SK-N-MC (cell line): ENCODE results near the gene OSR1.

Source experiments
- DNase-seq: peaks from one replicate; pipeline ENCODE4 v3.0.0-alpha.2; 2011; ENCODE audit warnings: low read depth, low spot score
- H3K27ac ChIP-seq: fragments of 200-600 bp; sonication (generic); 2 replicates; pipeline ENCODE4 v1.5.1; 2016; ENCODE audit warnings: mixed run types
- H3K36me3 ChIP-seq: fragments of 200-600 bp; sonication (generic); 2 replicates; pipeline ENCODE4 v1.6.1; 2017; ENCODE audit warnings: antibody characterized with exemption, low read length, mixed read lengths; ENCODE audit not compliant: insufficient read depth
- H3K4me3 ChIP-seq: fragments of 200-600 bp; sonication (generic); 2 replicates; pipeline ENCODE4 v1.5.1; 2016
- H3K9ac ChIP-seq: fragments of 200-600 bp; sonication (generic); 2 replicates; pipeline ENCODE4 v1.8.0; 2017; ENCODE audit warnings: mixed run types, mixed read lengths; ENCODE audit not compliant: insufficient read length
- H3K9me3 ChIP-seq: fragments of 200-600 bp; sonication (generic); 2 replicates; pipeline ENCODE4 v1.6.1; 2017; ENCODE audit warnings: low read depth, mild to moderate bottlenecking, antibody characterized with exemption, low read length, moderate library complexity, mixed read lengths
- EZH2 ChIP-seq: fragments of 200-600 bp; sonication (generic); IDR thresholded peaks from one replicate; pipeline ENCODE4 v1.6.1; 2017; ENCODE audit warnings: antibody characterized with exemption
- FOXP2 ChIP-seq: optimal IDR thresholded peaks from 2 replicates; pipeline ENCODE3; 2011; ENCODE audit warnings: mild to moderate bottlenecking, moderate library complexity; ENCODE audit not compliant: insufficient read depth; ENCODE audit errors: extremely low read length, control extremely low read depth
- POLR2AphosphoS5 ChIP-seq: IDR thresholded peaks from 2 replicates; pipeline ENCODE4 v1.6.1; 2012; ENCODE audit warnings: mild to moderate bottlenecking, low read depth, low read length, borderline replicate concordance

OSR1 gene

DNA sequence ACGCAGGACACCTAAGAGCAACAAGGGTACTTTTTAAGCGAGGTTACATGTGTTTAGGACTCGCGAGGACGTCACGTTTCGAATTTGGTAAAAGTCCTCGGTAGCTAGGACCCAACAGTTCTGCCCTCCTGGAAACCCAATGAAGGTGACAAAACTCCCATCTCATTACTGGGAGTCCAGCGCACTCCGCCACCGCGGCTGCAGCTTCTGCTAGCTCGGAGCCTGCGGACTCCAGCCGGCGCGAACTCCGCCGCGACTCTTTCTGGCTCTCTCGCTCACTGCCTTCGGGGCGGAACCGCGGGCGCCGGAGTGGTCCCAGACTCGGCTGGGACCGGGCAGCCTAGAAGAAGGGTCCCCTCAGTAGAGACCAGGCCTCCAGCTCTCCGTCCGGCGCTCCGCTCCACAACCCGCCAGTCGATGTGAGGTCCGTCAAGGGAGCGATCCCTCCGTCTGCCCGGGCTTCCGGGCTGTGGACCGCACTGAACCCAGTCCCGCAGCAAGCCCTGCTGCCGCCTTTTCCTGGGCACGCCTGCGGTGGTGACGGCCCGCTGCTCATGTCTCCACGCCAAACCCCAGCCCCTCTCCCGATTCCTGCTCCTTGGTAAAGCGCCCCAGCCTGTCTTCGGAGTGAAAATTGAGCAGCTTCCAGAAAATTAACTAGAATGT is 3.0 kb upstream of the OSR1 start:
- no peak overlapping the region for H3K4me3 ChIP-seq
- TF ChIP-seq EZH2 = no peak
- no peak for TF ChIP-seq FOXP2
- no peak for TF ChIP-seq POLR2AphosphoS5
- no peak overlapping the region for H3K9ac ChIP-seq
- H3K27ac ChIP-seq = no peak overlapping the region
- no peak for DNase-seq
- H3K36me3 ChIP-seq = no peaks in the 10 kb centered on the region
- H3K9me3 ChIP-seq = no peaks in the 10 kb centered on the region

DNA sequence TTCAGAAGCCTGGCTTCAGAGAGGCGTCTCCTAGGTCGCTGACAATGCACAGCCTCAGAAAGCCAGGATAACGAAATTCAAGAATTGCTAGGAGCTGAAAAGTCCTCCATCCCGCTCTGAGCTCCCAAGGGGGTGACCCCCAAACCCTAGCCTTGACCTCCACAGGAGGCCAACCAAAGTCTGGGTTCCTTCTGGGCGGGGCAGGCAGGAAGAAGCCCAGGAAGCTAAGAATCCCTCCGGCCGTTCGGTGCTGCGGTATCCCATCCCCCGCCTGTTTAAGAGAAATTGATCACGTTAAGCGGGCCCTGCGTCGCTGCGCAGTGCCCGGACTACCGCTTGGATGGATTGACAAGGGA is 2.5 kb upstream of the OSR1 start:
- Histone ChIP-seq H3K27ac (no peak overlapping the region), H3K4me3 (no peak overlapping the region)
- TF ChIP-seq EZH2 (no peak), POLR2AphosphoS5 (no peak), FOXP2 (no peak)

DNA sequence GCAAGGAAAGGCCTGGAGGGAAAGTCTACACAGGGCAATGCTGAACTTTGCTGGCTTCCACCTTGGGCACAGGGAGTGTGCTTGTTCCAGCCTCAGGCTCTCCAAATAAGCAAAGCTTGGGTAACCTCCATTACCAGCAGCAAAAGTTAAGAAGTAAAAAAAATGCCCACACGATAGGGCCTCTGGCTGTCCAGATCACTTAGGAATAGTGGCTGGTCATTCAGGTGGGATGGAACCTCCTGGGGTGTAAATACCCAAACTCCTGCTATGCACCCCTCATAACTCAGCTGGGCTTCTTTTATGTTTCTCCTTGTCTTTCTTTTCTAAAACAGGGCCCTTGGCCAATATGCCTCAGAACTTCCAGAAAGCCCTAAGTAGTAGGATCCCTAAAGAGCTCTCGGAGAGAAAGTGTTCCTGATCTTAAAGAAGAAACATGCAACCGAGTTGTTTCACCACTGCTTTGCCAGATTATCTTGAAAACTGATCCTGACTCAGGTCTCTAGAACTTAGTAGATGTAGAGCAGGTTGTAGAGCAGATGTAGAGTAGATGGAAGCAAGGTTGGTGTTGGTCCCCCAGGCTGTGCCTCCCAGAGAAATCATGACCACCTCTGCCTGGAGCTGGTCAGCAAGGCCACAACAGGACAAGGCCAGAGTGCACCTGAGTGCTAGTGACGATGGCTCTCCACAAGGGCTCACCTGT is 2.0 kb upstream of the OSR1 start:
- H3K4me3 ChIP-seq = no peak overlapping the region
- H3K27ac ChIP-seq = no peak overlapping the region
- TF ChIP-seq FOXP2 (no peak), EZH2 (no peak), POLR2AphosphoS5 (no peak)
- H3K36me3 ChIP-seq = no peaks in the 10 kb centered on the region
- no peak overlapping the region for H3K9ac ChIP-seq
- DNase-seq = no peak
- H3K9me3 ChIP-seq = no peaks in the 10 kb centered on the region

More for the DNA sequence above, 2.5 kb upstream of the OSR1 start:
- no peak for DNase-seq
- no peak overlapping the region for H3K9ac ChIP-seq
- H3K9me3 ChIP-seq = no peaks in the 10 kb centered on the region
- H3K36me3 ChIP-seq = no peaks in the 10 kb centered on the region

DNA sequence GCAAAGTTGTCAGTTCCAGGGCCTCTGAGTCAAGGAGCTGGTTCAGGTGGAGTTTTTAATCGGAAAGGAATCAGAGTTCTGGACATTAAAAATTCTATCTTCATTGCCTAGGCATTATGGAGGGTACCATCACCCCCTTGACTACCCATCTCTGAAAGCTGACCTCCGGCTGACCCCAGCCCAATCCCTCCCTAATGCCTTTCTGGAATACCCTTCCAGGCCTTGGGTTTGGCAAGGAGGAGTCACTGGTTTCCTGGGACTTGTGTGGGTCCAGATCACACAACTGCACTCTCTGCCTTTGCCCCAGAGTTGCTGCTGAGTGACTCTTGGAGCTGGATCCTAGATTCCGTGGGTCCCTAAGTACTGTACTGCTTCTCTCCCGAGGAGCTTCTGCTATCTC is 1.0 kb upstream of the OSR1 start:
- no peak overlapping the region for H3K27ac ChIP-seq
- no peaks in the 10 kb centered on the region for H3K9me3 ChIP-seq
- TF ChIP-seq POLR2AphosphoS5 (no peak), EZH2 (no peak), FOXP2 (no peak)
- no peak overlapping the region for H3K9ac ChIP-seq
- no peaks in the 10 kb centered on the region for H3K36me3 ChIP-seq
- H3K4me3 ChIP-seq = no peak overlapping the region
- no peak for DNase-seq

DNA sequence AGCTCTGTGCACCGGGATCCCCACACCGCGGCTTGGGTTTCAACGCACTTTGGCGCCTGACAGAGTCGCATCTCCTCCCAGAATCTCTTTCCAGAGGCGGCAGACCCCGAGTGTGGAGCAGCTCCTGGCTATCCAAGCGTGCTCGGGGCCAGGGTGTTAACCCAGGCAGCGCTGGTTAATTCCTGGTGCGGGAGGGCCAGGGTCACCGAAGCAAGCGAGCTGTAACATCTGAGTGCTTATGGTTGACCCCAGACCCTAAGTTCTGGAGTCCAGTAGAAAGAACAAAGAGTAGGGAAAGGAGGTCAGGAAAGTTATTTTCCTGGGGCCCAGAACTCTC is 566 bp upstream of the OSR1 start:
- no peaks in the 10 kb centered on the region for H3K36me3 ChIP-seq
- H3K27ac ChIP-seq = no peak overlapping the region
- no peaks in the 10 kb centered on the region for H3K9me3 ChIP-seq
- no peak for TF ChIP-seq POLR2AphosphoS5
- no peak for TF ChIP-seq FOXP2
- peak overlapping the region; percentile 73; the same call in 1 of the 2 replicates for H3K4me3 ChIP-seq
- no peak for DNase-seq
- H3K9ac ChIP-seq = no peak overlapping the region

DNA sequence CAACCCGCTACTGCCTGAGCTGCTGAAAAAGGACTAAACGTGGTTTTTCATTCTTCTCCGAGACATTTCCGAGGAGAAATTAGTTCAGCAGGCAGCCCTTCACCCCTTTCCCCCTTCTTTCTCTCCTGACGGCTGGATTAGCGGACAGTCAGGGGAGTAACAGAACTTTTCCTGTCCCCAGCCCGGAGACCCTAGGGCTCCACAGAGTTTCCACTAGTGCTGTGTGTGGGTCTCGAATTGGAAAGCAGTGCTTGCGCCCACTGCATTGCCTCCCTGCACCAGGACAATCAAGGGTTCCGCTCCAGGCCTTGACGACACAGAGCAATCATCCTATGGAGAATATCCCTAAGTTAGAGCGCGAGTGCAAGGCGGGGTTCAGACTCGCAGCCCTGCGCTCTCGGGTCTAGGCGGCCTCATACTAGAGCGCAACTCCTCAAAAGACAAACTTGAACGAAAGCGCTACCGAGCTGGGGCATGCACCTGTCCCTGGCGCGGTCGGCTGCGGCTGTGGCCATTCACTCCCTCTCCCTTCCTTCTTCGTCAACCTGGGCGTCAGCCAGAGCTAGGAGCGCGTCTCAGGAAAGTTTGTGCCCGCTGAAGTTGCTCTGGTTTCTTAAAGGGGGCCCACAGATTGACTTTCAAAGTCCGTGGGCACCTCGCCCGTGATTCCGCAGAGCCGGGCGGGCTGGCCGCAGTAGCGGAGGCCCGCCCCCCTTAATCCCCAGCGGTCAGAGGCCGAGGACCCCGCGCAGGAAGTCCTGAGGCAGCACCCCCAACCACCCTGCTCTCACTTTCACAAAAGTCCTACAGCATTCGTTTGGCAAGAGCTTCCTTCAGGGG is 801 bp downstream of the OSR1 start:
- Histone ChIP-seq H3K9me3 (no peaks in the 10 kb centered on the region), H3K4me3 (peak overlapping the region; percentile 73), H3K36me3 (no peaks in the 10 kb centered on the region), H3K27ac (no peak overlapping the region), H3K9ac (peak overlapping the region; percentile 10)
- TF ChIP-seq EZH2 = no peak
- no peak for TF ChIP-seq POLR2AphosphoS5
- no peak for TF ChIP-seq FOXP2
- no peak for DNase-seq

DNA sequence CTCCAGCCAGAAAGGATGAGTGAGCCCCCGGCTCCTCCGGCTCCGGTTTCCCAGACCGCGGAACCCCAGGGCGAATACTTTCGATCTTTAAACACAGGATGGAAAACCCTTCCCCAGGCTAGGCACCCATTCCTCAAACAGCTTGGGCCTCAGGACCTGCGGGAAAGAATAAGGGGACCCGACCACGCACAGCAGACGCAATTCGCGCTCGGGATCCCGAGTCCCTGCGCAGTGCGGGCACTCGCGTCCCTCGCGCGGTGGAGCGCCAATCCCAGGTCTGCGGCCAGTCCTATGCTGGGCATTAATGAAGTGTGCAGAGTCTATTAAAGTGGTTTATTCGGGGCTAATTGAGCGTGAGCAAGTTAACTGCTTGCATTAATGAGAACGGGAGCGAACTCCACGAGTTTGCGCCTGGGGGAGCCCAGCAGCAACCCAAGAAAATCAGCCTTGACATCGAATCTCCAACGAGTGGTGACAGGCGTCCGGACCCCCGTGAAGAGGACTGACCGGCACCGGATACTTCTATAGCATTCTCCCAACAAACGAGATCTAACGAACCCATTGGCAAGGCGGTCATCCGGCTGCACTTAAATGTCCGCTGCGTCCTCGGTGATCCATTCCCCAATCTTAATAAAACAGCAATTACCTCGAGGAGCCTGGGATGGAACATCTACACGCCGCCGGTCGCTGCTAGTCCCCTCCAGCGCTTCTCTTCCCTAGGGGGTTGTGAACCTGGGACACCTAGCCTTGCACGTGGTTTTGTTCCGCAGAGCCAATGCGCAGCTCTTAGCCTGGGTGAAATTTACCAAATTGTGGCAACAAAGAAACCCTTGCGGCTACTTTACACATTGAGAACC is 1.6 kb downstream of the OSR1 start:
- Histone ChIP-seq H3K36me3 (no peaks in the 10 kb centered on the region), H3K9me3 (no peaks in the 10 kb centered on the region), H3K27ac (no peak overlapping the region), H3K9ac (no peak overlapping the region), H3K4me3 (no peak overlapping the region)
- no peak for TF ChIP-seq POLR2AphosphoS5
- DNase-seq = no peak

DNA sequence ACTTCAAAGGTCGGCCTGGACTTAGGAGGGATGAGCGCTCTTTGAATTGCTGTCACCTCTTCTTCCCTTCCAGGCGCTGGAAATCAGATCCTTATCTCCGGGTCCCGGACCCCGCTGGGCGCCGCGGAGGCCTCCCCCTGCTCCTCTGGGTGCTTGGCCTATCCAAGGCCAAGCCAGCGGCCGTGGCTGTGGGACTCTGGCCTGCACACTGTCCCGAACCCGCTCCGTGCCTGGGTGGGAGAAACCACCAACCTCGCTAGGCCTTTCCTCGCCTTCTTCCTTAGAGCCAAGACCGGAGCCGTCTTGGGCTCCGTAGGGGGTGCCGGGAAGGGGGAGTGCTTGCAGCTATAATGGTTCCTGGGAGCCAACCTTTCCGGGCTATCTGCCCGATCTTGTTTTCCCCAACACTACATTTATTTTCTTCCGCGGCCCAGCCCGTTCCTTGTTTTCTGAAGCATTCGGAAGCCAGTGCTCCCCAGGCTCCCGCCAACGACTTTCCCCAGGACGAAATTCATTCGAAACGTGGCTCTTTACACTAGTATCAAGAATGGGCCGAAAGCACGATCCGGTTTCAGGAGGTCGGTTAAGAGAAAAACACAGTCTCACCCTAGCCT is 2.4 kb downstream of the OSR1 start:
- H3K36me3 ChIP-seq = no peaks in the 10 kb centered on the region
- DNase-seq = no peak
- no peak overlapping the region for H3K27ac ChIP-seq
- H3K9ac ChIP-seq = no peak overlapping the region
- TF ChIP-seq EZH2 = no peak
- no peak for TF ChIP-seq POLR2AphosphoS5
- TF ChIP-seq FOXP2 = no peak
- no peak overlapping the region for H3K4me3 ChIP-seq
- no peaks in the 10 kb centered on the region for H3K9me3 ChIP-seq
